Measurements from ENCODE around the gene APLP2. TPM values are rescaled to one million over a fixed set of nuclear protein-coding genes. Genes with fewer than 3 reads are reported as not detected.

The APLP2 gene
- total RNA-seq, 1 experiment from 2014 or later = 447 TPM

DNA sequence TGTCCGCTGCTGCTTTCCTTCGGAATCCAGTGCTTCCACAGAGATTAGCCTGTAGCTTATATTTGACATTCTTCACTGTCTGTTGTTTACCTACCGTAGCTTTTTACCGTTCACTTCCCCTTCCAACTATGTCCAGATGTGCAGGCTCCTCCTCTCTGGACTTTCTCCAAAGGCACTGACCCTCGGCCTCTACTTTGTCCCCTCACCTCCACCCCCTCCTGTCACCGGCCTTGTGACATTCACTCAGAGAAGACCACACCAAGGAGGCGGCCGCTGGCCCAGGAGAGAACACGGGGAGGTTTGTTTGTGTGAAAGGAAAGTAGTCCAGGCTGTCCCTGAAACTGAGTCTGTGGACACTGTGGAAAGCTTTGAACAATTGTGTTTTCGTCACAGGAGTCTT, 74.4 kb downstream of the APLP2 start:
- no peaks in the 10 kb centered on the region for H3K9me3 Mint-ChIP-seq (ENCODE audit: low read depth, unreplicated experiment)
- TF ChIP-seq, protein P1, sequence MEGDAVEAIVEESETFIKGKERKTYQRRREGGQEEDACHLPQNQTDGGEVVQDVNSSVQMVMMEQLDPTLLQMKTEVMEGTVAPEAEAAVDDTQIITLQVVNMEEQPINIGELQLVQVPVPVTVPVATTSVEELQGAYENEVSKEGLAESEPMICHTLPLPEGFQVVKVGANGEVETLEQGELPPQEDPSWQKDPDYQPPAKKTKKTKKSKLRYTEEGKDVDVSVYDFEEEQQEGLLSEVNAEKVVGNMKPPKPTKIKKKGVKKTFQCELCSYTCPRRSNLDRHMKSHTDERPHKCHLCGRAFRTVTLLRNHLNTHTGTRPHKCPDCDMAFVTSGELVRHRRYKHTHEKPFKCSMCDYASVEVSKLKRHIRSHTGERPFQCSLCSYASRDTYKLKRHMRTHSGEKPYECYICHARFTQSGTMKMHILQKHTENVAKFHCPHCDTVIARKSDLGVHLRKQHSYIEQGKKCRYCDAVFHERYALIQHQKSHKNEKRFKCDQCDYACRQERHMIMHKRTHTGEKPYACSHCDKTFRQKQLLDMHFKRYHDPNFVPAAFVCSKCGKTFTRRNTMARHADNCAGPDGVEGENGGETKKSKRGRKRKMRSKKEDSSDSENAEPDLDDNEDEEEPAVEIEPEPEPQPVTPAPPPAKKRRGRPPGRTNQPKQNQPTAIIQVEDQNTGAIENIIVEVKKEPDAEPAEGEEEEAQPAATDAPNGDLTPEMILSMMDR (IDR thresholded peaks at IDR 0.05; ENCODE audit: unreplicated experiment) = no peak
- DNase-seq = no peak
- BruUV-seq (replicated peaks) = TSS peak; percentile 84
- peaks cover 25% of the 10 kb centered on the region for H3K4me1 Mint-ChIP-seq (ENCODE audit: low read depth, unreplicated experiment)
- CTCF ChIA-PET = no interaction called here
- peaks cover 29% of the 10 kb centered on the region for H3K36me3 Mint-ChIP-seq (ENCODE audit: insufficient read depth, unreplicated experiment)
- H3K4me3 Mint-ChIP-seq (ENCODE audit: low read depth, unreplicated experiment) = no peak overlapping the region
- intact Hi-C loops (cut with micrococcal nuclease; ENCODE audit: unreplicated experiment) = no loop called here
- H3K27ac Mint-ChIP-seq (ENCODE audit: unreplicated experiment) = peak overlapping the region; percentile 98
- no peaks in the 10 kb centered on the region for H3K27me3 Mint-ChIP-seq (ENCODE audit: unreplicated experiment)

DNA sequence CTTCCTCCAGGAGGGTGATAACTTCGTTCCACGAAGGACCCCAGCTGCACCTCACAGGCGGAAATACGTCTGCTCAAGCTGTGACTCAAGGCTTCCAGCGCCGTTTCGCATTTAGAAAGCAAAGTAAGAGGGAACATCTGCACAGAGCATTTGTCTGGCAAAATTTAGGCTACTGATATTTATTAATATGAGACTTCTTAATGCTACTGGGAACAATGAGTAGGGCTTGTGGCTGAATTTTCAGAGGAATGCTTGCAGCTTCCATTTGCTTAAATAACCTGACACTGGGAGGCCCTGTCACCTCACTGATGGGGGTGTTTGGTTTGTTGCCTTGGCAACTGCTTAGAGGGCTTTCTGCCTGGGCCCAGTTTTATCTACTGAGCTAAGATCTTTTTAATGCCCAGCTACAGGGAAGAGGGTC, 75.2 kb downstream of the APLP2 start:
- H3K27ac Mint-ChIP-seq (ENCODE audit: unreplicated experiment) = peak overlapping the region; percentile 98
- no peaks in the 10 kb centered on the region for H3K27me3 Mint-ChIP-seq (ENCODE audit: unreplicated experiment)
- H3K4me1 Mint-ChIP-seq (ENCODE audit: low read depth, unreplicated experiment) = peaks cover 25% of the 10 kb centered on the region
- DNase-seq = no peak
- no peaks in the 10 kb centered on the region for H3K9me3 Mint-ChIP-seq (ENCODE audit: low read depth, unreplicated experiment)
- peaks cover 29% of the 10 kb centered on the region for H3K36me3 Mint-ChIP-seq (ENCODE audit: insufficient read depth, unreplicated experiment)
- TF ChIP-seq, protein P1 (IDR thresholded peaks at IDR 0.05; ENCODE audit: unreplicated experiment) = no peak
- CTCF ChIA-PET = interaction anchor here (1.4 to 2.3 kb wide), 2 partner anchors 10 to 16 kb away, joined by 3 to 14 read pairs; partner anchors contain the start of gene ST14
- no TSS peak for BruUV-seq (replicated peaks)
- intact Hi-C loops (cut with micrococcal nuclease; ENCODE audit: unreplicated experiment) = loop anchor here (5.0 kb wide), 1 partner anchor 223 kb away; no protein-coding TSS in a partner anchor
- no peak overlapping the region for H3K4me3 Mint-ChIP-seq (ENCODE audit: low read depth, unreplicated experiment)

DNA sequence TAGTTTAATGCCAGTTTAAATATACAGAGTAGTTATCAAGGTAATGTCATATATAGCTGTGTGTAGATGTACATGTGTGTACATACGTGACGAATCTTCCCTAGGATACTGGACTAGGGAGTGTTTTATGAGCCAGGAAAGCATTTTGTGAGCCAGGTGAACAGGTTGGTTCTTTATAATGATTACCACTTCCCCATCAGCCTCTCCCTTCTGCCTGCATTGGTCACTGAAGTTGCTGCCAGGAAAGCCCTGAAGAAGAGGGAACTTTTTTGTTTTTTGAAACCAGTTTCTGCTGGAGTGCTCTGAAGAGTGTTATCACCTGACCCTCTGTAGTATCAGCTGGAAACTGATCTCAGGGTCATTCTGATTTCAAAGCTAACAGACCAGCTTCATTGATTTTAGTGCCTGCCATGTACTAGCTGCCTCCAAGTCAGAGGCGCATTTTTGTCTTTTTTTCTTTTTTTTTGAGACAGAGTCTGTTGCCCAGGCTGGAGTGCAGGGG, 75.7 kb downstream of the APLP2 start:
- no peak for DNase-seq
- no peak overlapping the region for H3K4me3 Mint-ChIP-seq (ENCODE audit: low read depth, unreplicated experiment)
- CTCF ChIA-PET = interaction anchor here (1.4 to 2.7 kb wide), 7 partner anchors 8 to 222 kb away, joined by 3 to 19 read pairs (median 7); partner anchors contain the start of gene ST14

DNA sequence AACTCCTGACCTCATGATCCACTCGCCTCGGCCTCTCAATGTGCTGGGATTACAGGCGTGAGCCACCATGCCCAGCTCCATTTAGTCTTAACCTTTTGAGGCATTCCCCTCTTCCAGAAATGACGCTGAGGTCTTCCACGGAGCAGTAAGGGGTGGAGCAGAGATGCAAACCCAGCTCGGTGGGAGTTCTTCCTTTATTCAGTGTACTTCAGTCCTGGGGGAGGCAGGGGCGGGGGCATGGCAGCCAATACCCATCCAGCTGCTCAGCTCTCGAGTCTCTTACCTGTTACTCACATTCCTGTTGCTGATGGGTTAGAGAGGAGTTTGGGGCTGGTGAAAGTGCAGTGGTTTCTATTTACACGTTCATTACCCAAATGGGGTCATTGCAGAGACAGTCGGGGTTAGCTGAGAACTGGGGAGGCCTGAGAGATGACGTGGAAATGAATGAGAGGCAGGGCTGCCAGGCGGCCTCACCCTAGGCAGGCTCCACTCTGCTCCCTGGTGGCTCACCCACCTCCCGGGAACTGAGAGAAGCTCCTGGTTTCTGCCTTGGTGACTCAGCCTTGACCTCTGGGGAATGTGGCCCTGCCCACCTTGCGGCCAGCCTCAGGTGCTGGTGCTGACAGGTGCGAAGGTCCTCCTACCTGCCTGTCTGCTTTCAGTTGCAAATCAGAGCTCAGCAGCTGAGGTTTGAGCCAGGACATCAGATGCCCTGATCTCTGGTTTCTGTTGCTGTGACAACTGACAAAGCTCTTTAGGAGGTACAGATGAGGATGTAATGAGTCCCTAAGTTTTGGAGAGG, 76.5 kb downstream of the APLP2 start:
- TF ChIP-seq, protein P1 (IDR thresholded peaks at IDR 0.05; ENCODE audit: unreplicated experiment) = no peak
- peak; percentile 93 for DNase-seq
- peaks cover 29% of the 10 kb centered on the region for H3K36me3 Mint-ChIP-seq (ENCODE audit: insufficient read depth, unreplicated experiment)
- peak overlapping the region; percentile 98 for H3K27ac Mint-ChIP-seq (ENCODE audit: unreplicated experiment)
- peaks cover 25% of the 10 kb centered on the region for H3K4me1 Mint-ChIP-seq (ENCODE audit: low read depth, unreplicated experiment)
- intact Hi-C loops (cut with micrococcal nuclease; ENCODE audit: unreplicated experiment) = loop anchor here (2.0 to 5.0 kb wide), 2 partner anchors 35 to 224 kb away; no protein-coding TSS in a partner anchor
- no peaks in the 10 kb centered on the region for H3K9me3 Mint-ChIP-seq (ENCODE audit: low read depth, unreplicated experiment)
- H3K4me3 Mint-ChIP-seq (ENCODE audit: low read depth, unreplicated experiment) = peak overlapping the region; percentile 60
- no peaks in the 10 kb centered on the region for H3K27me3 Mint-ChIP-seq (ENCODE audit: unreplicated experiment)
- CTCF ChIA-PET = interaction anchor here (0.6 to 2.7 kb wide), 18 partner anchors 9 to 751 kb away, joined by 3 to 19 read pairs (median 4); partner anchors contain the start of genes PRDM10 and ST14
- no TSS peak for BruUV-seq (replicated peaks)

More for the DNA sequence above, 75.7 kb downstream of the APLP2 start:
- Mint-ChIP-seq H3K4me1 (ENCODE audit: low read depth, unreplicated experiment) (peaks cover 25% of the 10 kb centered on the region), H3K36me3 (ENCODE audit: insufficient read depth, unreplicated experiment) (peaks cover 24% of the 10 kb centered on the region), H3K27ac (ENCODE audit: unreplicated experiment) (peak overlapping the region; percentile 98), H3K27me3 (ENCODE audit: unreplicated experiment) (no peaks in the 10 kb centered on the region), H3K9me3 (ENCODE audit: low read depth, unreplicated experiment) (no peaks in the 10 kb centered on the region)
- intact Hi-C loops (cut with micrococcal nuclease; ENCODE audit: unreplicated experiment) = loop anchor here (5.0 kb wide), 1 partner anchor 223 kb away; no protein-coding TSS in a partner anchor
- TF ChIP-seq, protein P1 (IDR thresholded peaks at IDR 0.05; ENCODE audit: unreplicated experiment) = no peak
- BruUV-seq (replicated peaks) = TSS peak; percentile 99

Measured in Calu3 (cell line).